HPDE6-E6E7 (cell line): ENCODE data around the gene RNF32.

Experiments used
- DNase-seq: peaks from one replicate; pipeline ENCODE4 v3.0.0; 2011; ENCODE audit warnings: missing footprints; ENCODE audit errors: extremely low spot score

RNF32 gene

GRCh38 chr7:156640257-156640948 is at the start of gene RNF32:
Gene RNF32 (plus strand): TSS chr7:156640774. CDS start chr7:156643878, 3,104 bp downstream.
- peak; percentile 91 for DNase-seq

GRCh38 chr7:156592155-156592884 is 48.3 kb upstream of the RNF32 start:
- DNase-seq = no peak

GRCh38 chr7:156594283-156595080 is 46.1 kb upstream of the RNF32 start:
- no peak for DNase-seq

GRCh38 chr7:156600496-156600895 is 40.1 kb upstream of the RNF32 start:
- DNase-seq = no peak

- no peak for DNase-seq
Observed at GRCh38 chr7:156602283-156602682, 38.3 kb upstream of the RNF32 start.

- DNase-seq = no peak
Observed at GRCh38 chr7:156603011-156603410, 37.6 kb upstream of the RNF32 start.

- DNase-seq = no peak
Observed at GRCh38 chr7:156603629-156604028, 36.9 kb upstream of the RNF32 start.

GRCh38 chr7:156604311-156604710 is 36.3 kb upstream of the RNF32 start:
- no peak for DNase-seq

GRCh38 chr7:156604836-156605695 is 35.5 kb upstream of the RNF32 start:
- DNase-seq = no peak

- no peak for DNase-seq
Observed at GRCh38 chr7:156606135-156606534, 34.4 kb upstream of the RNF32 start.

- no peak for DNase-seq
Observed at GRCh38 chr7:156606691-156607331, 33.8 kb upstream of the RNF32 start.

- no peak for DNase-seq
Observed at GRCh38 chr7:156607332-156608172, 33.0 kb upstream of the RNF32 start.

GRCh38 chr7:156608173-156608478 is 32.4 kb upstream of the RNF32 start:
- no peak for DNase-seq

- DNase-seq = no peak
Observed at GRCh38 chr7:156609010-156609877, 31.3 kb upstream of the RNF32 start.

- DNase-seq = no peak
Observed at GRCh38 chr7:156610130-156610529, 30.4 kb upstream of the RNF32 start.

GRCh38 chr7:156610601-156611000 is 30.0 kb upstream of the RNF32 start:
- DNase-seq = no peak

GRCh38 chr7:156611014-156612010 is 29.3 kb upstream of the RNF32 start:
- DNase-seq = no peak

- no peak for DNase-seq
Observed at GRCh38 chr7:156612930-156613329, 27.6 kb upstream of the RNF32 start.
